ENCODE data around the gene RNF5.
"Not testable (repeated sequence)": the region's sequence is repeated elsewhere in the genome, so short reads cannot be mapped to it uniquely, and the experiment has no call there.

Gene RNF5

GRCh38 chr6:32177183-32177787 lies 920 bp upstream of the RNF5 start:
- Mint-ChIP-seq H3K9me3 (no peaks in the 10 kb centered on the region), H3K27ac (peak overlapping the region; percentile 99), H3K36me3 (ENCODE audit: low read depth) (peaks cover 20% of the 10 kb centered on the region), H3K27me3 (ENCODE audit: low read depth) (no peaks in the 10 kb centered on the region), H3K4me3 (peak overlapping the region; percentile 99), H3K4me1 (ENCODE audit: low read depth) (peaks cover 61% of the 10 kb centered on the region)

GRCh38 chr6:32178547-32179440 lies 589 bp downstream of the RNF5 start:
- H3K27me3 Mint-ChIP-seq (ENCODE audit: low read depth) = no peaks in the 10 kb centered on the region
- H3K27ac Mint-ChIP-seq = peak overlapping the region; percentile 99
- no peaks in the 10 kb centered on the region for H3K9me3 Mint-ChIP-seq
- peaks cover 49% of the 10 kb centered on the region for H3K4me1 Mint-ChIP-seq (ENCODE audit: low read depth)
- peaks cover 27% of the 10 kb centered on the region for H3K36me3 Mint-ChIP-seq (ENCODE audit: low read depth)
- peak overlapping the region; percentile 99 for H3K4me3 Mint-ChIP-seq

GRCh38 chr6:32179766-32180405 lies 1.7 kb downstream of the RNF5 start:
- peak overlapping the region; percentile 23 for H3K27ac Mint-ChIP-seq
- H3K4me1 Mint-ChIP-seq (ENCODE audit: low read depth) = peaks cover 40% of the 10 kb centered on the region
- H3K36me3 Mint-ChIP-seq (ENCODE audit: low read depth) = peaks cover 26% of the 10 kb centered on the region
- no peaks in the 10 kb centered on the region for H3K9me3 Mint-ChIP-seq
- peak overlapping the region; percentile 38 for H3K4me3 Mint-ChIP-seq
- H3K27me3 Mint-ChIP-seq (ENCODE audit: low read depth) = no peaks in the 10 kb centered on the region

- Mint-ChIP-seq H3K27me3 (ENCODE audit: low read depth) (no peaks in the 10 kb centered on the region), H3K27ac (no peak overlapping the region), H3K9me3 (no peaks in the 10 kb centered on the region), H3K4me1 (ENCODE audit: low read depth) (peaks cover 39% of the 10 kb centered on the region), H3K36me3 (ENCODE audit: low read depth) (peaks cover 32% of the 10 kb centered on the region), H3K4me3 (no peak overlapping the region)
Measured at GRCh38 chr6:32181148-32181702, 3.0 kb downstream of the RNF5 start.

- H3K36me3 Mint-ChIP-seq (ENCODE audit: low read depth) = peaks cover 40% of the 10 kb centered on the region
- H3K4me3 Mint-ChIP-seq = no peak overlapping the region
- H3K4me1 Mint-ChIP-seq (ENCODE audit: low read depth) = peaks cover 38% of the 10 kb centered on the region
- H3K9me3 Mint-ChIP-seq = no peaks in the 10 kb centered on the region
- H3K27ac Mint-ChIP-seq = no peak overlapping the region
- no peaks in the 10 kb centered on the region for H3K27me3 Mint-ChIP-seq (ENCODE audit: low read depth)
Measured at GRCh38 chr6:32181915-32182529, 3.8 kb downstream of the RNF5 start.

- no peak overlapping the region for H3K27ac Mint-ChIP-seq
- peaks cover 46% of the 10 kb centered on the region for H3K36me3 Mint-ChIP-seq (ENCODE audit: low read depth)
- peaks cover 38% of the 10 kb centered on the region for H3K4me1 Mint-ChIP-seq (ENCODE audit: low read depth)
- no peaks in the 10 kb centered on the region for H3K27me3 Mint-ChIP-seq (ENCODE audit: low read depth)
- H3K4me3 Mint-ChIP-seq = no peak overlapping the region
- H3K9me3 Mint-ChIP-seq = no peaks in the 10 kb centered on the region
Measured at GRCh38 chr6:32182555-32182981, 4.4 kb downstream of the RNF5 start.

GRCh38 chr6:32183030-32183429 lies 4.8 kb downstream of the RNF5 start:
- Mint-ChIP-seq H3K27me3 (ENCODE audit: low read depth) (no peaks in the 10 kb centered on the region), H3K4me3 (no peak overlapping the region), H3K4me1 (ENCODE audit: low read depth) (peaks cover 38% of the 10 kb centered on the region), H3K9me3 (no peaks in the 10 kb centered on the region), H3K27ac (no peak overlapping the region), H3K36me3 (ENCODE audit: low read depth) (peaks cover 47% of the 10 kb centered on the region)

- Mint-ChIP-seq H3K27ac (no peak overlapping the region), H3K9me3 (no peaks in the 10 kb centered on the region), H3K27me3 (ENCODE audit: low read depth) (no peaks in the 10 kb centered on the region), H3K4me3 (no peak overlapping the region), H3K36me3 (ENCODE audit: low read depth) (peaks cover 47% of the 10 kb centered on the region), H3K4me1 (ENCODE audit: low read depth) (peaks cover 38% of the 10 kb centered on the region)
Measured at GRCh38 chr6:32183483-32184083, 5.4 kb downstream of the RNF5 start.

- Mint-ChIP-seq H3K4me3 (no peak within 1 kb of the TSS), H3K36me3 (ENCODE audit: low read depth) (peaks cover 53% of the 10 kb centered on the region), H3K27me3 (ENCODE audit: low read depth) (no peaks in the 10 kb centered on the region), H3K27ac (no peak within 1 kb of the TSS), H3K4me1 (ENCODE audit: low read depth) (peaks cover 38% of the 10 kb centered on the region), H3K9me3 (no peaks in the 10 kb centered on the region)
Measured at GRCh38 chr6:32184084-32184640, 6.0 kb downstream of the RNF5 start, which contains the start of gene AGER. Gene AGER, minus strand, starts transcription at chr6:32184253. Its CDS starts 31 bp downstream, at chr6:32184222.

- peaks cover 52% of the 10 kb centered on the region for H3K36me3 Mint-ChIP-seq (ENCODE audit: low read depth)
- peaks cover 30% of the 10 kb centered on the region for H3K4me1 Mint-ChIP-seq (ENCODE audit: low read depth)
- H3K4me3 Mint-ChIP-seq = peak overlapping the region; percentile 56
- H3K9me3 Mint-ChIP-seq; H3K27me3 Mint-ChIP-seq (ENCODE audit: low read depth): not testable (repeated sequence)
- H3K27ac Mint-ChIP-seq = peak overlapping the region; percentile 89
Measured at GRCh38 chr6:32185681-32186131, 7.5 kb downstream of the RNF5 start.

- H3K4me3 Mint-ChIP-seq = peak overlapping the region; percentile 57
Measured at GRCh38 chr6:32186151-32186840, 8.1 kb downstream of the RNF5 start.

GRCh38 chr6:32187009-32187709 lies 9.0 kb downstream of the RNF5 start:
- H3K36me3 Mint-ChIP-seq (ENCODE audit: low read depth) = peaks cover 60% of the 10 kb centered on the region
- H3K27me3 Mint-ChIP-seq (ENCODE audit: low read depth) = no peaks in the 10 kb centered on the region
- H3K4me3 Mint-ChIP-seq = peak overlapping the region; percentile 57
- H3K27ac Mint-ChIP-seq = peak overlapping the region; percentile 89
- no peaks in the 10 kb centered on the region for H3K9me3 Mint-ChIP-seq
- H3K4me1 Mint-ChIP-seq (ENCODE audit: low read depth) = peaks cover 28% of the 10 kb centered on the region

More at GRCh38 chr6:32186151-32186840, 8.1 kb downstream of the RNF5 start:
- H3K27me3 Mint-ChIP-seq (ENCODE audit: low read depth); H3K9me3 Mint-ChIP-seq: not testable (repeated sequence)
- Mint-ChIP-seq H3K27ac (peak overlapping the region; percentile 89), H3K36me3 (ENCODE audit: low read depth) (peaks cover 54% of the 10 kb centered on the region), H3K4me1 (ENCODE audit: low read depth) (peaks cover 28% of the 10 kb centered on the region)
